Measurements from ENCODE around the gene RPSA. TPM values are rescaled to one million over a fixed set of nuclear protein-coding genes. Genes with fewer than 3 reads are reported as not detected.
"Not testable (repeated sequence)": the region's sequence is repeated elsewhere in the genome, so short reads cannot be mapped to it uniquely, and the experiment has no call there.

RPSA gene
- total RNA-seq, 4 donors from 2014 or later: 824 to 1,988 (median 1,203) TPM

GRCh38 chr3:39449796-39450195 is 43.3 kb downstream of the RPSA start:
- no peak for DNase-seq
- intact Hi-C loops (cut with DNase I; ENCODE audit: low total_unique reads): no loop called here
- no peak overlapping the region for H3K27ac ChIP-seq
- no peaks in the 10 kb centered on the region for H3K9me3 ChIP-seq
- TF ChIP-seq POLR2A (IDR thresholded peaks at IDR 0.05) (no peak), CTCF (IDR thresholded peaks at IDR 0.05) (no peak)
- no peaks in the 10 kb centered on the region for H3K4me1 ChIP-seq
- H3K36me3 ChIP-seq: no peaks in the 10 kb centered on the region
- no peaks in the 10 kb centered on the region for H3K27me3 ChIP-seq
- no peak overlapping the region for H3K4me3 ChIP-seq

GRCh38 chr3:39453134-39453533 is 46.6 kb downstream of the RPSA start:
- DNase-seq: no peak
- no peaks in the 10 kb centered on the region for H3K36me3 ChIP-seq
- no peak overlapping the region for H3K4me3 ChIP-seq
- TF ChIP-seq POLR2A (IDR thresholded peaks at IDR 0.05): no peak
- no peak for TF ChIP-seq CTCF (IDR thresholded peaks at IDR 0.05)
- no peaks in the 10 kb centered on the region for H3K9me3 ChIP-seq
- peak overlapping the region in 1 of 2 donors; percentile 71 for H3K27ac ChIP-seq
- intact Hi-C loops (cut with DNase I; ENCODE audit: low total_unique reads): no loop called here
- no peaks in the 10 kb centered on the region for H3K4me1 ChIP-seq
- no peaks in the 10 kb centered on the region for H3K27me3 ChIP-seq

GRCh38 chr3:39453872-39454271 is 47.4 kb downstream of the RPSA start:
- DNase-seq; intact Hi-C loops (cut with DNase I; ENCODE audit: low total_unique reads); H3K9me3 ChIP-seq; H3K36me3 ChIP-seq; H3K4me1 ChIP-seq; H3K27me3 ChIP-seq; H3K4me3 ChIP-seq: not testable (repeated sequence)
- H3K27ac ChIP-seq: peak overlapping the region; percentile 63 to 71

GRCh38 chr3:39454591-39455217 is 48.2 kb downstream of the RPSA start:
- Histone ChIP-seq H3K4me3 (no peak overlapping the region), H3K4me1 (no peaks in the 10 kb centered on the region), H3K27ac (peak overlapping the region; percentile 66 to 71), H3K9me3 (no peaks in the 10 kb centered on the region), H3K27me3 (no peaks in the 10 kb centered on the region), H3K36me3 (no peaks in the 10 kb centered on the region)
- DNase-seq: peak in 1 of 2 donors; percentile 80
- intact Hi-C loops (cut with DNase I; ENCODE audit: low total_unique reads): no loop called here
- TF ChIP-seq CTCF (IDR thresholded peaks at IDR 0.05) (no peak), POLR2A (IDR thresholded peaks at IDR 0.05) (no peak)

GRCh38 chr3:39456159-39456558 is 49.6 kb downstream of the RPSA start:
- Histone ChIP-seq H3K36me3 (no peaks in the 10 kb centered on the region), H3K27me3 (no peaks in the 10 kb centered on the region), H3K4me1 (no peaks in the 10 kb centered on the region), H3K9me3 (no peaks in the 10 kb centered on the region), H3K4me3 (no peak overlapping the region), H3K27ac (no peak overlapping the region)
- TF ChIP-seq CTCF (IDR thresholded peaks at IDR 0.05) (no peak), POLR2A (IDR thresholded peaks at IDR 0.05) (no peak)
- intact Hi-C loops (cut with DNase I; ENCODE audit: low total_unique reads): no loop called here
- DNase-seq: no peak

GRCh38 chr3:39457361-39457760 is 50.8 kb downstream of the RPSA start:
- H3K27ac ChIP-seq: no peak overlapping the region
- DNase-seq: no peak
- H3K4me1 ChIP-seq: no peaks in the 10 kb centered on the region
- no peaks in the 10 kb centered on the region for H3K36me3 ChIP-seq
- H3K4me3 ChIP-seq: no peak overlapping the region
- intact Hi-C loops (cut with DNase I; ENCODE audit: low total_unique reads): no loop called here
- no peaks in the 10 kb centered on the region for H3K9me3 ChIP-seq
- TF ChIP-seq POLR2A (IDR thresholded peaks at IDR 0.05) (no peak), CTCF (IDR thresholded peaks at IDR 0.05) (no peak)
- no peaks in the 10 kb centered on the region for H3K27me3 ChIP-seq

GRCh38 chr3:39458579-39458978 is 52.1 kb downstream of the RPSA start:
- H3K27me3 ChIP-seq; H3K9me3 ChIP-seq; H3K27ac ChIP-seq; H3K4me1 ChIP-seq; intact Hi-C loops (cut with DNase I; ENCODE audit: low total_unique reads); DNase-seq; H3K36me3 ChIP-seq; H3K4me3 ChIP-seq: not testable (repeated sequence)
